HEK293 (cell line): ENCODE measurements around the gene ANGPTL2.

Source experiments
- CTCF ChIP-seq: fragments of 450-650 bp; formaldehyde crosslinking; IDR thresholded peaks from 2 replicates; pipeline ENCODE4 v1.5.1; 2016; ENCODE audit warnings: missing biosample characterization, missing genetic modification characterization
- TRIM28 ChIP-seq: IDR thresholded peaks from 2 replicates; pipeline ENCODE4 v1.6.1; 2011; ENCODE audit warnings: low read length, control low read depth, borderline replicate concordance
- ZEB2 ChIP-seq: fragments of 450-650 bp; formaldehyde crosslinking; IDR thresholded peaks from 2 replicates; pipeline ENCODE4 v1.5.1; 2016; ENCODE audit warnings: missing biosample characterization, missing genetic modification characterization
- ZNF132 ChIP-seq: fragments of 450-650 bp; formaldehyde crosslinking; IDR thresholded peaks from 2 replicates; pipeline ENCODE4 v1.5.1; 2017; ENCODE audit warnings: missing biosample characterization, missing genetic modification characterization, borderline replicate concordance
- ZNF394 ChIP-seq: fragments of 450-650 bp; formaldehyde crosslinking; IDR thresholded peaks from 2 replicates; pipeline ENCODE4 v1.5.1; 2016; ENCODE audit warnings: missing biosample characterization, missing genetic modification characterization, mild to moderate bottlenecking, moderate library complexity, borderline replicate concordance
- ZNF580 ChIP-seq: fragments of 450-650 bp; formaldehyde crosslinking; IDR thresholded peaks from 2 replicates; pipeline ENCODE4 v1.5.1; 2016; ENCODE audit warnings: missing biosample characterization, missing genetic modification characterization
- ZNF704 ChIP-seq: fragments of 450-650 bp; formaldehyde crosslinking; IDR thresholded peaks from 2 replicates; pipeline ENCODE4 v1.5.1; 2016; ENCODE audit warnings: missing biosample characterization, missing genetic modification characterization
- ZSCAN23 ChIP-seq: fragments of 450-650 bp; formaldehyde crosslinking; IDR thresholded peaks from 2 replicates; pipeline ENCODE4 v1.5.1; 2016; ENCODE audit warnings: missing biosample characterization, missing genetic modification characterization
- TF ChIP-seq, protein P1 (sequence below): fragments of 450-650 bp; formaldehyde crosslinking; IDR thresholded peaks from 2 replicates; pipeline ENCODE4 v1.5.1; 2016; ENCODE audit warnings: missing biosample characterization, missing genetic modification characterization
- TF ChIP-seq, protein P2 (sequence below): fragments of 450-650 bp; formaldehyde crosslinking; IDR thresholded peaks from 2 replicates; pipeline ENCODE4 v1.5.1; 2016; ENCODE audit warnings: missing biosample characterization, missing genetic modification characterization
- TF ChIP-seq, protein P3 (sequence below): sonication (generic); formaldehyde crosslinking; IDR thresholded peaks from 2 replicates; pipeline ENCODE4 v1.8.1; 2022; ENCODE audit warnings: mild to moderate bottlenecking, moderate library complexity, missing genetic modification reagents

DNA sequence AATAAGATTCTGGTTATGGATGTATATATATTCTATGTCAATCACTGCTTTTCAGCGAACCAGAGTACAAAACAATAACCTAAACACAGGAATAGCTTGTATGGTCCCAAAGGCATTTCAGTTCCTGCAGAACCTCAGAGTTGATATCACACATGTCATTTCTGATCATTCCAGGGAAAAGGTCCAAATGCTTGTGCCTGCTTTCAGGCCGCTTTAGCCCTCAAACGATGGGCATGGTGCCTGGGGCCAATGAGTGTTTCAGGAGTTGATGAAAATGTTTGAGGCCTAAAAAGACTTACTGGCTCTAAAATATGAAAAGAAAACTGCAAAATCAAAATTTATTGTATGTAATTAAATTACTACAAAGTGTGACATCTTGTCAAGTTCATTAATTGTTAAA, 22.8 kb downstream of the ANGPTL2 start:
- TF ChIP-seq ZEB2 (tag by site-specific recombination) (no peak), ZSCAN23 (tag by site-specific recombination) (no peak), CTCF (tag by site-specific recombination) (no peak), ZNF132 (tag by site-specific recombination) (no peak), TRIM28 (no peak), ZNF394 (tag by site-specific recombination) (no peak), ZNF704 (tag by site-specific recombination) (no peak), ZNF580 (tag by site-specific recombination) (no peak)
- TF ChIP-seq, protein P1, sequence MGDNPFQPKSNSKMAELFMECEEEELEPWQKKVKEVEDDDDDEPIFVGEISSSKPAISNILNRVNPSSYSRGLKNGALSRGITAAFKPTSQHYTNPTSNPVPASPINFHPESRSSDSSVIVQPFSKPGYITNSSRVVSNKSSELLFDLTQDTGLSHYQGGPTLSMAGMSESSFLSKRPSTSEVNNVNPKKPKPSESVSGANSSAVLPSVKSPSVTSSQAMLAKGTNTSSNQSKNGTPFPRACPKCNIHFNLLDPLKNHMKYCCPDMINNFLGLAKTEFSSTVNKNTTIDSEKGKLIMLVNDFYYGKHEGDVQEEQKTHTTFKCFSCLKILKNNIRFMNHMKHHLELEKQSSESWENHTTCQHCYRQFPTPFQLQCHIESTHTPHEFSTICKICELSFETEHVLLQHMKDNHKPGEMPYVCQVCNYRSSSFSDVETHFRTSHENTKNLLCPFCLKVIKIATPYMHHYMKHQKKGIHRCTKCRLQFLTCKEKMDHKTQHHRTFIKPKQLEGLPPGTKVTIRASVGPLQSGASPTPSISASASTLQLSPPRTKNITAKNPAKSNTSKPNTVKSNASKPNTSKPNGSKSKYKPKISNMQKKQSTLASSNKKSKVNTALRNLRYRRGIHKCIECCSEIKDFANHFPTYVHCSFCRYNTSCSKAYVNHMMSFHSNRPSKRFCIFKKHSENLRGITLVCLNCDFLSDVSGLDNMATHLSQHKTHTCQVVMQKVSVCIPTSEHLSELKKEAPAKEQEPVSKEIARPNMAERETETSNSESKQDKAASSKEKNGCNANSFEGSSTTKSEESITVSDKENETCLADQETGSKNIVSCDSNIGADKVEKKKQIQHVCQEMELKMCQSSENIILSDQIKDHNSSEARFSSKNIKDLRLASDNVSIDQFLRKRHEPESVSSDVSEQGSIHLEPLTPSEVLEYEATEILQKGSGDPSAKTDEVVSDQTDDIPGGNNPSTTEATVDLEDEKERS (tag by site-specific recombination), result no peak
- TF ChIP-seq, protein P2, sequence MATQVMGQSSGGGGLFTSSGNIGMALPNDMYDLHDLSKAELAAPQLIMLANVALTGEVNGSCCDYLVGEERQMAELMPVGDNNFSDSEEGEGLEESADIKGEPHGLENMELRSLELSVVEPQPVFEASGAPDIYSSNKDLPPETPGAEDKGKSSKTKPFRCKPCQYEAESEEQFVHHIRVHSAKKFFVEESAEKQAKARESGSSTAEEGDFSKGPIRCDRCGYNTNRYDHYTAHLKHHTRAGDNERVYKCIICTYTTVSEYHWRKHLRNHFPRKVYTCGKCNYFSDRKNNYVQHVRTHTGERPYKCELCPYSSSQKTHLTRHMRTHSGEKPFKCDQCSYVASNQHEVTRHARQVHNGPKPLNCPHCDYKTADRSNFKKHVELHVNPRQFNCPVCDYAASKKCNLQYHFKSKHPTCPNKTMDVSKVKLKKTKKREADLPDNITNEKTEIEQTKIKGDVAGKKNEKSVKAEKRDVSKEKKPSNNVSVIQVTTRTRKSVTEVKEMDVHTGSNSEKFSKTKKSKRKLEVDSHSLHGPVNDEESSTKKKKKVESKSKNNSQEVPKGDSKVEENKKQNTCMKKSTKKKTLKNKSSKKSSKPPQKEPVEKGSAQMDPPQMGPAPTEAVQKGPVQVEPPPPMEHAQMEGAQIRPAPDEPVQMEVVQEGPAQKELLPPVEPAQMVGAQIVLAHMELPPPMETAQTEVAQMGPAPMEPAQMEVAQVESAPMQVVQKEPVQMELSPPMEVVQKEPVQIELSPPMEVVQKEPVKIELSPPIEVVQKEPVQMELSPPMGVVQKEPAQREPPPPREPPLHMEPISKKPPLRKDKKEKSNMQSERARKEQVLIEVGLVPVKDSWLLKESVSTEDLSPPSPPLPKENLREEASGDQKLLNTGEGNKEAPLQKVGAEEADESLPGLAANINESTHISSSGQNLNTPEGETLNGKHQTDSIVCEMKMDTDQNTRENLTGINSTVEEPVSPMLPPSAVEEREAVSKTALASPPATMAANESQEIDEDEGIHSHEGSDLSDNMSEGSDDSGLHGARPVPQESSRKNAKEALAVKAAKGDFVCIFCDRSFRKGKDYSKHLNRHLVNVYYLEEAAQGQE (tag by site-specific recombination), result no peak
- TF ChIP-seq, protein P3, sequence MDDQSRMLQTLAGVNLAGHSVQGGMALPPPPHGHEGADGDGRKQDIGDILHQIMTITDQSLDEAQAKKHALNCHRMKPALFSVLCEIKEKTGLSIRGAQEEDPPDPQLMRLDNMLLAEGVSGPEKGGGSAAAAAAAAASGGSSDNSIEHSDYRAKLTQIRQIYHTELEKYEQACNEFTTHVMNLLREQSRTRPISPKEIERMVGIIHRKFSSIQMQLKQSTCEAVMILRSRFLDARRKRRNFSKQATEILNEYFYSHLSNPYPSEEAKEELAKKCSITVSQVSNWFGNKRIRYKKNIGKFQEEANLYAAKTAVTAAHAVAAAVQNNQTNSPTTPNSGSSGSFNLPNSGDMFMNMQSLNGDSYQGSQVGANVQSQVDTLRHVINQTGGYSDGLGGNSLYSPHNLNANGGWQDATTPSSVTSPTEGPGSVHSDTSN (CRISPR knock-in tag), result no peak
